Fibroblast of skin of left biceps (primary cell): ENCODE measurements around the gene HAO2.

ENCODE experiments used
- DNase-seq, 2 experiments: peaks; one replicate each; pipeline ENCODE4 v3.0.0-alpha.2; 2013; ENCODE audit warnings: low read depth in 2 of 2

Gene HAO2

DNA sequence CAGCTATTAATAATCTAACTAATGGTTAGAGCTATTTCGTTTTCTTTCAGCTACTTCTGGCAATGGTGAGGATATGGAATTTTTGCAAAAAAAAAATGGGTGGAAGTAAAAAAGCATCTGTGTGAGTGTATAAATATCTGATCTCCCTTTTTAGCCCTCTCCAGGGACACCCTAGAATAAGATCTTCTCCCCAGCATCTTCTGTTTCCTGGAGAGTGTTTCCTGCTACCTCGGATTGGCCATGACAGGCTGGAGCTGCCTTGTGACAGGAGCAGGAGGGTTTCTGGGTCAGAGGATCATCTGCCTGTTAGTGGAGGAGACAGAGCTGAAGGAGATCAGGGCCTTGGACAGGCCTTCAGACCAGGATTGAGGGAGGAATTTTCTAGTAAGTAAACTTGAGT is 70.2 kb downstream of the HAO2 start:
- no peak for DNase-seq

DNA sequence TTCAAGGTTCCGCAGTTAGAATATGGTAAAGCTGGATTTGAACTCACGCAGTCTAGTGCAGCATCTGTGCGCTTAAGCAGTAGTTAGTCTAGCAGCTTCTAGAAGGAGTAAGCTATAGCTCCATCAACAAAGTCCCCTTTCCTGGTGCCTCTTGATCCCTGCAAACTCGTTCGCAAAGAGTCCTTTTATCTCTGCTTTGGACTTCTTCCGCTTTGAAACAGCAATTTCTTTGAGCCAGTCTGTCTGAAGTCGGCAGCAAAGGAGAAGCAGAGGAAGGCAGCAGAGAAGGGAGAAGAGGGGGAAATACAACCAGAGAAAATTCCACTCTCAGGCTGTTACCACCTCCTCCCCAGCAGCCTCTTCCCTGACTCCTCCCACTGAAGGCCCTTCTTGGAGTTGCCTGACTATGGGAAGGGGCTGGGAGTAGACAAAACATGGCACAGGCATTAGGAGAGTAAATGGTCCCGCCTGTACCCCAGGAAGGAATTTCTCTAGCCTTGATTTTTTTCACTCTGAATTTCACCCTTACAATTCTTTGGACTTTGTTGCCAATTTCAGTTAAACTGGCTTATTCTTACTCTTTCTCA is 72.2 kb downstream of the HAO2 start:
- no peak for DNase-seq

DNA sequence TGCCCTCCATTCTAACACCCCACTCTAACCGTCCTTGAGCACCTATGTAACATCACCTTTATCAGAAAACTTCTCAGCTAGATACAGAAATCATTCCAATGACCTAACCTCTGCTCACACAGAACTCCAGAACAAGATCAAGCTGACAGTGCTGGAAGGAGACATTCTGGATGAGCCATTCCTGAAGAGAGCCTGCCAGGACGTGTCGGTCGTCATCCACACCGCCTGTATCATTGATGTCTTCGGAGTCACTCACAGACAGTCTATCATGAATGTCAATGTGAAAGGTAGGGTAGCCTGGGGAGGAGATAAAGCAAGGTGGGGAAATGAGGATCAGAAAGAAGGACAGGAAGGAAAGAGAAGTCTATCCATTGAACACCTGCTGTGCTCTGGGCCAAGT is 74.2 kb downstream of the HAO2 start:
- no peak for DNase-seq
